Measurements from ENCODE around the gene PDGFB.

PDGFB gene

GRCh38 chr22:39263626-39264348, 19.0 kb upstream of the PDGFB start:
- Histone ChIP-seq H3K9me2 (replicated peaks; ENCODE audit: insufficient read depth, low read length) (no peaks in the 10 kb centered on the region), H3K79me2 (ENCODE audit: low read length) (no peaks in the 10 kb centered on the region), H2AFZ (ENCODE audit: low read length) (no peak overlapping the region), H3K4me3 (ENCODE audit: low read length) (no peak overlapping the region), H4K20me1 (ENCODE audit: insufficient read depth, low read length) (no peaks in the 10 kb centered on the region), H3K27me3 (replicated peaks; ENCODE audit: insufficient read depth, low read length) (no peaks in the 10 kb centered on the region), H3F3A (ENCODE audit: insufficient read depth, low read length) (peaks cover 15% of the 10 kb centered on the region), H3K27ac (ENCODE audit: low read length) (no peak overlapping the region), H3K36me3 (replicated peaks; ENCODE audit: insufficient read depth, low read length) (no peaks in the 10 kb centered on the region), H3K4me2 (ENCODE audit: low read depth, low read length) (no peak overlapping the region), H3K9me3 (replicated peaks; ENCODE audit: insufficient read depth, low read length) (no peaks in the 10 kb centered on the region), H3K4me1 (ENCODE audit: low read length) (peaks cover 30% of the 10 kb centered on the region), H3K9ac (ENCODE audit: low read length) (no peak overlapping the region)
- DNase-seq, result no peak
- TF ChIP-seq EZH2 (optimal IDR thresholded peaks at IDR 0.05; ENCODE audit: low read depth, low read length) (no peak), EZH2phosphoT487 (IDR thresholded peaks at IDR 0.05; ENCODE audit: low read length) (no peak), CTCF (IDR thresholded peaks at IDR 0.05; ENCODE audit: low read length) (no peak)

- Histone ChIP-seq H2AFZ (ENCODE audit: low read length) (no peak overlapping the region), H3K9ac (ENCODE audit: low read length) (no peak overlapping the region), H3K36me3 (replicated peaks; ENCODE audit: insufficient read depth, low read length) (no peaks in the 10 kb centered on the region), H3K79me2 (ENCODE audit: low read length) (no peaks in the 10 kb centered on the region), H3K27me3 (replicated peaks; ENCODE audit: insufficient read depth, low read length) (no peaks in the 10 kb centered on the region), H3K4me3 (ENCODE audit: low read length) (no peak overlapping the region), H3F3A (ENCODE audit: insufficient read depth, low read length) (no peaks in the 10 kb centered on the region), H3K9me2 (replicated peaks; ENCODE audit: insufficient read depth, low read length) (no peaks in the 10 kb centered on the region), H3K4me2 (ENCODE audit: low read depth, low read length) (no peak overlapping the region), H3K9me3 (replicated peaks; ENCODE audit: insufficient read depth, low read length) (no peaks in the 10 kb centered on the region), H4K20me1 (ENCODE audit: insufficient read depth, low read length) (no peaks in the 10 kb centered on the region), H3K27ac (ENCODE audit: low read length) (no peak overlapping the region), H3K4me1 (ENCODE audit: low read length) (peaks cover 26% of the 10 kb centered on the region)
- TF ChIP-seq EZH2 (optimal IDR thresholded peaks at IDR 0.05; ENCODE audit: low read depth, low read length), result no peak
- no peak for TF ChIP-seq CTCF (IDR thresholded peaks at IDR 0.05; ENCODE audit: low read length)
- no peak for TF ChIP-seq EZH2phosphoT487 (IDR thresholded peaks at IDR 0.05; ENCODE audit: low read length)
- no peak for DNase-seq
Measured at GRCh38 chr22:39259666-39260065, 14.9 kb upstream of the PDGFB start.

GRCh38 chr22:39257901-39258475, 13.2 kb upstream of the PDGFB start:
- no peaks in the 10 kb centered on the region for H3K9me3 ChIP-seq (replicated peaks; ENCODE audit: insufficient read depth, low read length)
- no peak overlapping the region for H3K4me3 ChIP-seq (ENCODE audit: low read length)
- no peak for DNase-seq
- no peak overlapping the region for H2AFZ ChIP-seq (ENCODE audit: low read length)
- no peak overlapping the region for H3K4me2 ChIP-seq (ENCODE audit: low read depth, low read length)
- H3F3A ChIP-seq (ENCODE audit: insufficient read depth, low read length), result no peaks in the 10 kb centered on the region
- no peaks in the 10 kb centered on the region for H3K79me2 ChIP-seq (ENCODE audit: low read length)
- H3K27ac ChIP-seq (ENCODE audit: low read length), result no peak overlapping the region
- H3K4me1 ChIP-seq (ENCODE audit: low read length), result peaks cover 39% of the 10 kb centered on the region
- no peak overlapping the region for H3K9ac ChIP-seq (ENCODE audit: low read length)
- no peaks in the 10 kb centered on the region for H3K9me2 ChIP-seq (replicated peaks; ENCODE audit: insufficient read depth, low read length)
- H3K36me3 ChIP-seq (replicated peaks; ENCODE audit: insufficient read depth, low read length), result no peaks in the 10 kb centered on the region
- TF ChIP-seq CTCF (IDR thresholded peaks at IDR 0.05; ENCODE audit: low read length) (no peak), EZH2 (optimal IDR thresholded peaks at IDR 0.05; ENCODE audit: low read depth, low read length) (no peak), EZH2phosphoT487 (IDR thresholded peaks at IDR 0.05; ENCODE audit: low read length) (no peak)
- H3K27me3 ChIP-seq (replicated peaks; ENCODE audit: insufficient read depth, low read length), result no peaks in the 10 kb centered on the region
- no peaks in the 10 kb centered on the region for H4K20me1 ChIP-seq (ENCODE audit: insufficient read depth, low read length)

All from MM.1S (cell line).